D721Med (cell line): Measurements from ENCODE around the gene ATP10A.

Source experiments
- DNase-seq: peaks from one replicate; pipeline ENCODE4 v3.0.0; 2011; ENCODE audit warnings: low spot score; ENCODE audit not compliant: insufficient read length
- FAIRE-seq: peaks from 2 replicates; lab custom pipeline; 2011; peaks lifted over from hg19 to GRCh38; lab: Jason Lieb, UNC
- TF ChIP-seq, protein P1 (sequence below): IDR thresholded peaks from 2 replicates; pipeline ENCODE4 v1.5.1; 2012; ENCODE audit warnings: mild to moderate bottlenecking, control low read depth; ENCODE audit not compliant: insufficient read depth; ENCODE audit errors: missing control alignments

Gene ATP10A

DNA sequence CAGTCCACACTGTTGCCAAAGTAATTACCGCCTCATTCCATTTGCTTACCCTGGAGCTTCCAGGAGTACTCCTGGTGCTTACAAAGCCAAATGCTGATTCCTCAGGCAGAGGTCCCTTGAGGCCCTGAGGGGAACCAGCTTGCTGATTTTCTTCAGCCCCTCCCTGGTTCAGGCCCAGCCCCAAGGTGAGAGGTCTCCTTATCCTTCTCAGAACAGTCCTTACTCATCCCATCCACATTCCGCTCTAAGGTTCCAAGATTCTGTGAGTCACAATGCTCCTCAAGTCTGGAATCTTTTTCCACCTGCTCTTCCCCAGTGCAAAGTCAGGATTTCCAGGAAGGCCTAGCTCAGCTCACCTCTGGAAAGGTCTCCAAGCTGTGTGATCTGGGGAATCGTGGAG, 1.8 kb upstream of the ATP10A start:
- DNase-seq (no peak), FAIRE-seq (no peak)
- TF ChIP-seq, protein P1, sequence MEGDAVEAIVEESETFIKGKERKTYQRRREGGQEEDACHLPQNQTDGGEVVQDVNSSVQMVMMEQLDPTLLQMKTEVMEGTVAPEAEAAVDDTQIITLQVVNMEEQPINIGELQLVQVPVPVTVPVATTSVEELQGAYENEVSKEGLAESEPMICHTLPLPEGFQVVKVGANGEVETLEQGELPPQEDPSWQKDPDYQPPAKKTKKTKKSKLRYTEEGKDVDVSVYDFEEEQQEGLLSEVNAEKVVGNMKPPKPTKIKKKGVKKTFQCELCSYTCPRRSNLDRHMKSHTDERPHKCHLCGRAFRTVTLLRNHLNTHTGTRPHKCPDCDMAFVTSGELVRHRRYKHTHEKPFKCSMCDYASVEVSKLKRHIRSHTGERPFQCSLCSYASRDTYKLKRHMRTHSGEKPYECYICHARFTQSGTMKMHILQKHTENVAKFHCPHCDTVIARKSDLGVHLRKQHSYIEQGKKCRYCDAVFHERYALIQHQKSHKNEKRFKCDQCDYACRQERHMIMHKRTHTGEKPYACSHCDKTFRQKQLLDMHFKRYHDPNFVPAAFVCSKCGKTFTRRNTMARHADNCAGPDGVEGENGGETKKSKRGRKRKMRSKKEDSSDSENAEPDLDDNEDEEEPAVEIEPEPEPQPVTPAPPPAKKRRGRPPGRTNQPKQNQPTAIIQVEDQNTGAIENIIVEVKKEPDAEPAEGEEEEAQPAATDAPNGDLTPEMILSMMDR, result no peak

- DNase-seq (no peak), FAIRE-seq (no peak)
- TF ChIP-seq, protein P1, result no peak
These were observed 947 bp upstream of the ATP10A start for GRCh38 chr15:25863968-25864580.

DNA sequence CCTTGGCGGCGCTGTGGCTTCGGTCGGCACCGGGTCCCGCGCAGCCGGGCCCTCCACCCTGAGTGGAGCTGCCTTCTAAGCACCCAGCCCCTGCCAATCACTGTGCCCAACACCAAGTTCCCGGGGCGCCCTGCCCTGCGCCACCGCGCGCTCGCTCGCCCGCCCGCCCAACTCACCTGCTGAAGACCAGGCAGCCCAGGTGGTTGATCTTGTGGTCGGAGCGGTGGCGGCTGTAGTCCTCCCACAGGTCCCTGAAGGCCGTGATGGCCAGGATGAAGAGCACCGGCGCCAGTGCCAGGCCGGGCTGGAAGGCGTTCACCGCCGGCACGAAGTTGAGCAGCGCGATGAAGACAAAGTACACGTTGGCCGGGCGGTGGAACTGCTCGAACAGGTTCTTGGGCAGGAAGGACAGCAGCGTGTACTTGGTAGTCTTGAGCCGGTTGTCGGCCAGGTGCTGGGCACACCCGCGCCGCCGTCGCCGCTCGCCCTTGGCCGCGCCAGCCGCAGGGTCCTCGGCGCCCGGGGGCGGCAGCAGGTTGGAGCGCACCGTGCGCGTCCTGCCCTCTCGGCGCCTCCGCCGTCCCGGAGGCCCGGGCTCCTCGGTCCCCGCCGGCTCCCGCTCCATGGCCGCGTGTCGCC, 536 bp downstream of the ATP10A start:
- FAIRE-seq, result no peak
- no peak for DNase-seq
- TF ChIP-seq, protein P1, result no peak

GRCh38 chr15:25862071-25862471, 1.1 kb downstream of the ATP10A start:
- TF ChIP-seq, protein P1, result no peak
- no peak for DNase-seq
- no peak for FAIRE-seq

- DNase-seq (no peak), FAIRE-seq (no peak)
- TF ChIP-seq, protein P1, result no peak
These were observed 2.0 kb downstream of the ATP10A start for GRCh38 chr15:25860885-25861866.

DNA sequence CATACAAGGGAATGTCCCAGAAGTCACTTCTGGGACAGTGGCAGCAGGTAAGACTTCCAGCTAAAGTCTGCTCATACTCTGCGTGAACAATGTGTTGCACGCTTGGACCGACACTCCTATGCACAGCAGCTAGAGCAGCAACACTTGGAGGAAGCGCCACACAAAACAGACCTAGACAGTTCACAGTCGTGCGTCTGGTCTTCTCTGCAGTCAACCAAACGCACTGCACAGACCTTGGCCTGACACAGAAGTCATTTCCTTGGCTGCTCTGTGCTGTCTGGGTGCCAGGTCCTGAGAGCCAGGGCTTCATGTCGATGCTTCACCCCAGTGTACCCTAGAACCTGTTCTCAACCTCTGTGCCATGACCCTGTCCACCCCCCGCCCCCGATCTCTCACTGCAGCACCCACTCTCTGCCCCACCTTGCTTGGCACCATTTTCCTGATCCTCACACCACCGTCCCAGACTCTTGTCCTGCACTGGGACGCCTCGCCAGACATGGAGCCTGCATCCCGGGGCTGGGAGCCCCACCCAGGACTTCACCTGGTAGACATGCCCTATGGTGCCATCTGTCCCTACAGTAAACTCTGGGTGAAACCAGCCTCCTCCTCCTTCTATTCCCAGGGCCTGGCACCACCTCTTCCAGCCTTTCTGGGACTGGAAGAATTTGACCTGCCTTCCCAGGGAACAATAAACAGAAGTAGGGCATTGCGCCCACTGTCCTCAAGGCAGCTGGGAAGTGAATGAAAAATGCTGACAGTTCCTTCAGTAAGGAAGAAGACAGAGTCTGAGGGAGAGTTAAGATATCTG, 3.1 kb downstream of the ATP10A start:
- FAIRE-seq (no peak), DNase-seq (no peak)
- TF ChIP-seq, protein P1, result no peak
